HL-60 (cell line): ENCODE results near the gene DNAJC4.
A peak's percentile ranks its signal among the peaks of the same experiment; 100 is the strongest.

Experiments used
- DNase-seq, 2 experiments: peaks; one replicate each; pipeline ENCODE4 v3.0.0-alpha.2; 2010 to 2020; ENCODE audit warnings: low read depth in 1 of 2, low spot score in 1 of 2
- H3K27ac ChIP-seq: fragments of 250-450 bp; sonication (Bioruptor Pico); replicated peaks from 2 replicates; pipeline ENCODE4 v1.5.1; 2020; ENCODE audit warnings: mild to moderate bottlenecking, moderate library complexity
- H3K27me3 ChIP-seq: fragments of 250-450 bp; sonication (Bioruptor Pico); 2 replicates; pipeline ENCODE4 v1.5.1; 2021; ENCODE audit warnings: mild to moderate bottlenecking, moderate library complexity; ENCODE audit not compliant: insufficient read depth, poor library complexity, severe bottlenecking
- H3K4me3 ChIP-seq: replicated peaks from 2 replicates; pipeline ENCODE4 v1.5.1; 2011; ENCODE audit warnings: mild to moderate bottlenecking, control low read depth, low read length; ENCODE audit not compliant: insufficient read depth
- CTCF ChIP-seq: IDR thresholded peaks from one replicate; pipeline ENCODE4 v1.5.1; 2011; ENCODE audit warnings: low read length, control low read depth, inconsistent platforms; ENCODE audit not compliant: insufficient read depth
- GABPA ChIP-seq: IDR thresholded peaks from 2 replicates; pipeline ENCODE4 v1.6.1; 2012; ENCODE audit warnings: low read depth
- POLR2AphosphoS5 ChIP-seq: IDR thresholded peaks from 2 replicates; pipeline ENCODE4 v1.6.1; 2012; ENCODE audit warnings: low read depth
- REST ChIP-seq: IDR thresholded peaks from 2 replicates; pipeline ENCODE4 v1.6.1; 2012; ENCODE audit warnings: low read depth; ENCODE audit not compliant: insufficient replicate concordance
- SPI1 ChIP-seq: IDR thresholded peaks from 2 replicates; pipeline ENCODE4 v1.6.1; 2012; ENCODE audit warnings: low read depth, mild to moderate bottlenecking, borderline replicate concordance

The DNAJC4 gene

GRCh38 chr11:64225608-64226506, 4.5 kb upstream of the DNAJC4 start, which contains the start of the genes NUDT22 and TRPT1:
NUDT22 (plus strand) TSS chr11:64226274; CDS start chr11:64226653, 379 bp downstream.
TRPT1 (minus strand) TSS chr11:64226186; CDS start chr11:64225860, 326 bp downstream.
- Histone ChIP-seq H3K27ac (peak within 1 kb of the TSS; percentile 78), H3K27me3 (no peaks in the 10 kb centered on the region), H3K4me3 (peak within 1 kb of the TSS; percentile 71)
- peak; percentile 77 for TF ChIP-seq GABPA
- peak; percentile 58; the same call in 1 of the 2 replicates for TF ChIP-seq POLR2AphosphoS5
- TF ChIP-seq CTCF, result peak; percentile 19
- peak; percentile 91 for TF ChIP-seq SPI1
- TF ChIP-seq REST, result no peak
- peak; percentile 85 to 92 for DNase-seq

- peak overlapping the region; percentile 78 for H3K27ac ChIP-seq
- no peaks in the 10 kb centered on the region for H3K27me3 ChIP-seq
- TF ChIP-seq CTCF, result no peak
- H3K4me3 ChIP-seq, result peak overlapping the region; percentile 71
- peak; percentile 78 to 80 for DNase-seq
These were observed 3.8 kb upstream of the DNAJC4 start for GRCh38 chr11:64226507-64227051.

GRCh38 chr11:64227405-64227956, 2.9 kb upstream of the DNAJC4 start:
- no peak for DNase-seq
- H3K27me3 ChIP-seq, result no peaks in the 10 kb centered on the region
- H3K4me3 ChIP-seq, result peak overlapping the region; percentile 71
- no peak for TF ChIP-seq GABPA
- no peak overlapping the region for H3K27ac ChIP-seq

GRCh38 chr11:64229090-64229743, 1.1 kb upstream of the DNAJC4 start:
- H3K27ac ChIP-seq, result no peak overlapping the region
- no peaks in the 10 kb centered on the region for H3K27me3 ChIP-seq
- TF ChIP-seq SPI1, result no peak
- TF ChIP-seq GABPA, result no peak
- TF ChIP-seq POLR2AphosphoS5, result no peak
- TF ChIP-seq CTCF, result no peak
- no peak for TF ChIP-seq REST
- DNase-seq, result no peak
- H3K4me3 ChIP-seq, result no peak overlapping the region
